B cell (primary cell): ENCODE data around the gene ENTHD1. TPM values are rescaled to one million over a fixed set of nuclear protein-coding genes. Genes with fewer than 3 reads are reported as not detected.

ENCODE experiments used
- ATAC-seq: fragments of 200-7000 bp; cut with Tn5 transposase; one replicate; pipeline ENCODE4 v1.10.0; 2021; ENCODE audit warnings: low read depth, mild to moderate bottlenecking, moderate number of reproducible peaks, moderate library complexity
- CTCF ChIA-PET: fragments of 350-600 bp; sonication (Branson Sonifier 250); formaldehyde crosslinking; loops from one replicate; lab custom pipeline; 2021; ENCODE audit warnings: antibody characterized with exemption, inconsistent platforms; lab: Charles Lee
- POLR2A ChIA-PET: fragments of 350-600 bp; sonication (Branson Sonifier 250); formaldehyde crosslinking; loops from one replicate; lab custom pipeline; 2021; ENCODE audit warnings: antibody characterized with exemption; lab: Charles Lee
- DNase-seq: peaks from one replicate; pipeline ENCODE4 v3.0.0; 2013
- H2AFZ ChIP-seq: 2 replicates; pipeline ENCODE4 v1.6.1; 2012; ENCODE audit warnings: mild to moderate bottlenecking, low read depth, low read length; ENCODE audit not compliant: insufficient read depth, poor library complexity, severe bottlenecking
- H3K27ac ChIP-seq, 2 donors: 1 replicate in 1 of 2; 2 replicates in 1 of 2; pipeline ENCODE4 v1.5.1; 2012 to 2013; ENCODE audit warnings: low read length in 2 of 2, mild to moderate bottlenecking in 2 of 2, moderate library complexity in 1 of 2
- H3K27me3 ChIP-seq, 4 experiments: fragments of 200-600 bp in 1 of 4; sonication (generic) in 1 of 4; replicated peaks in 1 of 4; 1 replicate in 2 of 4; 2 replicates in 2 of 4; pipeline versions ENCODE4 v1.6.1 to v1.7.0; 2013 to 2016; ENCODE audit warnings: low read length in 3 of 4, mild to moderate bottlenecking in 2 of 4, mixed read lengths in 1 of 4, moderate library complexity in 1 of 4; ENCODE audit not compliant: insufficient read depth in 4 of 4, control insufficient read depth in 3 of 4; ENCODE audit errors: control extremely low read depth in 1 of 4
- H3K36me3 ChIP-seq, 2 experiments: replicated peaks in 1 of 2; 1 replicate in 1 of 2; 2 replicates in 1 of 2; pipeline versions ENCODE4 v1.6.1 to v1.7.1; 2013; ENCODE audit warnings: low read length in 1 of 2; ENCODE audit not compliant: insufficient read depth in 2 of 2, control insufficient read depth in 1 of 2; ENCODE audit errors: control extremely low read depth in 1 of 2, extremely low read depth in 1 of 2
- H3K4me1 ChIP-seq, 2 donors: fragments of 200-600 bp in 1 of 2; sonication (generic) in 1 of 2; 1 replicate in 1 of 2; 2 replicates in 1 of 2; pipeline versions ENCODE4 v1.5.1 to v1.6.1; 2013 to 2017; ENCODE audit warnings: low read length in 2 of 2; ENCODE audit not compliant: control insufficient read depth in 2 of 2, insufficient read depth in 2 of 2
- H3K4me2 ChIP-seq: replicated peaks from 2 replicates; pipeline ENCODE3; 2012; ENCODE audit warnings: mild to moderate bottlenecking, low read depth, low read length; ENCODE audit not compliant: poor library complexity, severe bottlenecking
- H3K4me3 ChIP-seq, 5 experiments: fragments of 200-600 bp in 1 of 5; sonication (generic) in 1 of 5; 1 replicate in 3 of 5; 2 replicates in 2 of 5; pipeline versions ENCODE4 v1.5.1 to v1.7.0; 2011 to 2016; ENCODE audit warnings: low read length in 4 of 5, mild to moderate bottlenecking in 4 of 5, low read depth in 2 of 5, control low read depth in 1 of 5, moderate library complexity in 1 of 5; ENCODE audit not compliant: insufficient read depth in 1 of 5; ENCODE audit errors: control extremely low read depth in 1 of 5, extremely low read depth in 1 of 5
- H3K79me2 ChIP-seq: fragments of 200-600 bp; sonication (generic); one replicate; pipeline ENCODE4 v1.6.0; 2016; ENCODE audit warnings: low read length; ENCODE audit not compliant: control insufficient read depth, insufficient read depth
- H3K9ac ChIP-seq: fragments of 200-600 bp; sonication (generic); 2 replicates; pipeline ENCODE4 v1.6.1; 2017; ENCODE audit warnings: mild to moderate bottlenecking, low read length, moderate library complexity
- H3K9me3 ChIP-seq, 3 donors: one replicate each; pipeline versions ENCODE4 v1.6.1 to v1.7.1; 2013; ENCODE audit warnings: low read length in 2 of 3; ENCODE audit not compliant: control insufficient read depth in 2 of 3, insufficient read depth in 1 of 3; ENCODE audit errors: control extremely low read depth in 1 of 3
- H4K20me1 ChIP-seq: 2 replicates; pipeline ENCODE4 v1.6.0; 2012; ENCODE audit warnings: mild to moderate bottlenecking, low read length; ENCODE audit not compliant: insufficient read depth, control insufficient read depth, poor library complexity, severe bottlenecking
- H3K27ac Mint-ChIP-seq: one replicate; pipeline ENCODE4 v1.8.0; 2021; ENCODE audit warnings: mixed read lengths
- H3K27me3 Mint-ChIP-seq: one replicate; pipeline ENCODE4 v1.8.0; 2021; ENCODE audit warnings: mixed read lengths
- H3K4me1 Mint-ChIP-seq: one replicate; pipeline ENCODE4 v1.8.0; 2021; ENCODE audit warnings: mixed read lengths
- H3K4me3 Mint-ChIP-seq: one replicate; pipeline ENCODE4 v1.8.0; 2021; ENCODE audit warnings: mixed read lengths
- H3K9me3 Mint-ChIP-seq: one replicate; pipeline ENCODE4 v1.8.0; 2022; ENCODE audit warnings: mixed read lengths; ENCODE audit not compliant: insufficient read depth
- EZH2 ChIP-seq: IDR thresholded peaks from 2 replicates; pipeline ENCODE4 v1.6.1; 2012; ENCODE audit warnings: borderline replicate concordance, low read depth, mild to moderate bottlenecking, moderate library complexity, low read length; ENCODE audit not compliant: insufficient read depth, poor library complexity, severe bottlenecking
- WGBS: methylation state at CpG from one replicate; pipeline ENCODE4 v1.1.5; 2013; ENCODE audit warnings: missing lambda C conversion rate; ENCODE audit not compliant: insufficient coverage; 5-methylcytosine and 5-hydroxymethylcytosine counted together
- intact Hi-C: fragments of 100-400 bp; cut with micrococcal nuclease; formaldehyde crosslinking; loops from one replicate; pipeline ENCODE4 v1.10.0; 2022
- polyA plus RNA-seq: library from polyadenylated mRNA; depleted of rRNA; stranded (reverse); fragments of >200 nt; gene quantifications from 2 replicates; pipeline ENCODE4 v1.2.3, GENCODE V29; 2012
- total RNA-seq, 2 donors: library from RNA; stranded (reverse); fragments of 120-200 nt in 1 of 2; gene quantifications; 1 replicate in 1 of 2; 2 replicates in 1 of 2; pipeline versions ENCODE4 v1.2.3 to v1.2.4, GENCODE V29; 2013 to 2022
- TF ChIP-seq, protein P1 (sequence below): fragments of 200-600 bp; IDR thresholded peaks from one replicate; pipeline ENCODE4 v1.8.0; 2022; ENCODE audit warnings: antibody characterized with exemption, mild to moderate bottlenecking

The ENTHD1 gene
- total and polyA plus RNA-seq, 2 donors (not counting 1 experiment from before 2014, with no cell fraction given): not detected

DNA sequence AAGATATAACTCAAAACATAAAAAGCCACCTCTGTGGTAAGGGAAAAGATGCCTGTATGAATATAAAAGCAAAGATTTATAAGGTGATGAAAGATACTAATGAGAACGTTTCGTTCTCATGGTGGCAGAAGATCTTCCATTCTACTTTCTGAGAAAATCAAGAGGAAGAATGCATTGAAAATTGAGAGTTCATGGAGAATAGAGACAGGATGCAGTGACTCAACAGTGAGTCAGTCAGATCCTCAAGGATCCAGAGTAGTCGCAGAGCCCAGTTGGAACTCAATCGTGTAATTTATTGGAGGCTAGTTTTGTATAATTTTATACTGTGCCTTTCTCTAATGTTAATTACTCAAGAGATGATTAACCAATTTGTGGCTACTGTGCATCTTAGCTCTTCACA is 73.3 kb downstream of the ENTHD1 start:
- Mint-ChIP-seq H3K4me1 (peaks cover 27% of the 10 kb centered on the region), H3K27ac (no peak overlapping the region), H3K4me3 (no peak overlapping the region), H3K9me3 (peaks cover 3% of the 10 kb centered on the region), H3K27me3 (no peaks in the 10 kb centered on the region)
- Histone ChIP-seq H3K9me3 (no peaks in the 10 kb centered on the region), H3K27me3 (no peaks in the 10 kb centered on the region), H3K9ac (no peak overlapping the region), H2AFZ (no peak overlapping the region), H3K4me2 (no peak overlapping the region), H3K4me3 (no peak overlapping the region), H3K27ac (no peak overlapping the region), H3K4me1 (peaks cover 7 to 20% of the 10 kb centered on the region in 2 donors), H4K20me1 (no peaks in the 10 kb centered on the region), H3K36me3 (no peaks in the 10 kb centered on the region), H3K79me2 (no peaks in the 10 kb centered on the region)
- ChIA-PET CTCF (interaction anchor here (1.4 kb wide), 1 partner anchor 11 kb away, joined by 3 read pairs; no protein-coding TSS in a partner anchor), POLR2A (no interaction called here)
- WGBS: no CpG with 5 or more reads among the region's 4 CpGs
- intact Hi-C loops: no loop called here
- no peak for TF ChIP-seq EZH2
- TF ChIP-seq, protein P1, sequence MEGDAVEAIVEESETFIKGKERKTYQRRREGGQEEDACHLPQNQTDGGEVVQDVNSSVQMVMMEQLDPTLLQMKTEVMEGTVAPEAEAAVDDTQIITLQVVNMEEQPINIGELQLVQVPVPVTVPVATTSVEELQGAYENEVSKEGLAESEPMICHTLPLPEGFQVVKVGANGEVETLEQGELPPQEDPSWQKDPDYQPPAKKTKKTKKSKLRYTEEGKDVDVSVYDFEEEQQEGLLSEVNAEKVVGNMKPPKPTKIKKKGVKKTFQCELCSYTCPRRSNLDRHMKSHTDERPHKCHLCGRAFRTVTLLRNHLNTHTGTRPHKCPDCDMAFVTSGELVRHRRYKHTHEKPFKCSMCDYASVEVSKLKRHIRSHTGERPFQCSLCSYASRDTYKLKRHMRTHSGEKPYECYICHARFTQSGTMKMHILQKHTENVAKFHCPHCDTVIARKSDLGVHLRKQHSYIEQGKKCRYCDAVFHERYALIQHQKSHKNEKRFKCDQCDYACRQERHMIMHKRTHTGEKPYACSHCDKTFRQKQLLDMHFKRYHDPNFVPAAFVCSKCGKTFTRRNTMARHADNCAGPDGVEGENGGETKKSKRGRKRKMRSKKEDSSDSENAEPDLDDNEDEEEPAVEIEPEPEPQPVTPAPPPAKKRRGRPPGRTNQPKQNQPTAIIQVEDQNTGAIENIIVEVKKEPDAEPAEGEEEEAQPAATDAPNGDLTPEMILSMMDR: no peak
- DNase-seq (no peak), ATAC-seq (no peak)

DNA sequence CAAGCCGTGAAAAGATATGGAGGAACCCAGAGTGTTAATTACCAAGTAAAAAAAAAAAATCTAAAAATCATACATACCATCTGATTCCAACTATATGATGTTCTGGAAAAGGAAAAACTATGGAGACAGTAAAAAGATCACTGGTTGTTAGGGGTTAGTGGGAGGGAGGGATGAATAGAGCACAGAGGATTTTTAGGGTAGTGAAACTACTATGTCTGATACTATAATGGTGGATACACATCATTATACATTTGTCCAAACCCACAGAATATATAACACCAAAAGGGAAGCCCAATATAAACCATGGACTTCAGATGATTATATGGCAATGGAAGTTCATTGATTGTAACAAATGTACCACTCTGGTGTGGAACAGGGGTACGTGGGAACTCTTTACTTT is 74.1 kb downstream of the ENTHD1 start:
- Histone ChIP-seq H3K4me2 (no peak overlapping the region), H3K4me3 (no peak overlapping the region), H3K27me3 (no peaks in the 10 kb centered on the region), H3K9me3 (no peaks in the 10 kb centered on the region), H4K20me1 (no peaks in the 10 kb centered on the region), H3K36me3 (no peaks in the 10 kb centered on the region), H2AFZ (no peak overlapping the region), H3K27ac (no peak overlapping the region), H3K4me1 (peaks cover 6 to 17% of the 10 kb centered on the region in 2 donors), H3K79me2 (no peaks in the 10 kb centered on the region), H3K9ac (no peak overlapping the region)
- CTCF ChIA-PET: interaction anchor here (1.0 to 1.4 kb wide), 3 partner anchors 12 to 124 kb away, joined by 3 to 4 read pairs (median 3); no protein-coding TSS in a partner anchor
- POLR2A ChIA-PET: no interaction called here
- Mint-ChIP-seq H3K27me3 (no peaks in the 10 kb centered on the region), H3K27ac (peak overlapping the region; percentile 34), H3K4me1 (peaks cover 23% of the 10 kb centered on the region), H3K9me3 (peaks cover 3% of the 10 kb centered on the region), H3K4me3 (no peak overlapping the region)
- no CpG with 5 or more reads among the region's 2 CpGs for WGBS
- TF ChIP-seq, protein P1: no peak
- no peak for TF ChIP-seq EZH2
- intact Hi-C loops: no loop called here
- ATAC-seq: peak; percentile 45
- DNase-seq: peak; percentile 32
